ENCODE results near the gene FAM151A.

FAM151A gene

DNA sequence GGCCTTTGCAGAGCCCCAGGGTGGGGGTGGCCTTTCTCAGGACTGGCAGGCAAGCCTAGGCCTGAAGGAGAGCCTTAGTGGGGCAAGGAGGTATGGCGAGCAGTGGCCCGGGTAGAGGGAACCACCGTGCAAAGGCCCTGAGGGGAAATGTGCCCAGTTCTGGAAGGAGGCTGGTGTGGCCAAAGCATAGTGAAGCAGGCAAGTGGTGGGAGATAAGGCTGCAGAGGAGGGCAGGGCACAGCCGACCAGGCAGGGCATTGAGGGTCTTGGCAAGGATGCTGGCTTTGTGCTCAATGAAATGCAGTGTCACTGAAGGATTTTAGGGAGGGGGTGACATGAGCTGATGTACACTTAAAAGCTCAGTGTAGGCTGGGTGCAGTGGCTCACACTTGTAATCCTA lies 41.0 kb upstream of the FAM151A start:
- no peak overlapping the region for H3K4me3 ChIP-seq (ENCODE audit: low read depth, low read length)
- TF ChIP-seq POLR2A (IDR thresholded peaks at IDR 0.05; ENCODE audit: extremely low read depth, insufficient read length) (no peak), MYC (IDR thresholded peaks at IDR 0.05; ENCODE audit: low read depth, low read length) (no peak)
- TF ChIP-seq, protein P1, sequence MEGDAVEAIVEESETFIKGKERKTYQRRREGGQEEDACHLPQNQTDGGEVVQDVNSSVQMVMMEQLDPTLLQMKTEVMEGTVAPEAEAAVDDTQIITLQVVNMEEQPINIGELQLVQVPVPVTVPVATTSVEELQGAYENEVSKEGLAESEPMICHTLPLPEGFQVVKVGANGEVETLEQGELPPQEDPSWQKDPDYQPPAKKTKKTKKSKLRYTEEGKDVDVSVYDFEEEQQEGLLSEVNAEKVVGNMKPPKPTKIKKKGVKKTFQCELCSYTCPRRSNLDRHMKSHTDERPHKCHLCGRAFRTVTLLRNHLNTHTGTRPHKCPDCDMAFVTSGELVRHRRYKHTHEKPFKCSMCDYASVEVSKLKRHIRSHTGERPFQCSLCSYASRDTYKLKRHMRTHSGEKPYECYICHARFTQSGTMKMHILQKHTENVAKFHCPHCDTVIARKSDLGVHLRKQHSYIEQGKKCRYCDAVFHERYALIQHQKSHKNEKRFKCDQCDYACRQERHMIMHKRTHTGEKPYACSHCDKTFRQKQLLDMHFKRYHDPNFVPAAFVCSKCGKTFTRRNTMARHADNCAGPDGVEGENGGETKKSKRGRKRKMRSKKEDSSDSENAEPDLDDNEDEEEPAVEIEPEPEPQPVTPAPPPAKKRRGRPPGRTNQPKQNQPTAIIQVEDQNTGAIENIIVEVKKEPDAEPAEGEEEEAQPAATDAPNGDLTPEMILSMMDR (IDR thresholded peaks at IDR 0.05; ENCODE audit: low read depth, low read length): no peak
- TF ChIP-seq, protein P2, sequence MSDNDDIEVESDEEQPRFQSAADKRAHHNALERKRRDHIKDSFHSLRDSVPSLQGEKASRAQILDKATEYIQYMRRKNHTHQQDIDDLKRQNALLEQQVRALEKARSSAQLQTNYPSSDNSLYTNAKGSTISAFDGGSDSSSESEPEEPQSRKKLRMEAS (IDR thresholded peaks at IDR 0.05; ENCODE audit: low read depth, low read length): no peak
- no peak for DNase-seq (ENCODE audit: low read depth)

DNA sequence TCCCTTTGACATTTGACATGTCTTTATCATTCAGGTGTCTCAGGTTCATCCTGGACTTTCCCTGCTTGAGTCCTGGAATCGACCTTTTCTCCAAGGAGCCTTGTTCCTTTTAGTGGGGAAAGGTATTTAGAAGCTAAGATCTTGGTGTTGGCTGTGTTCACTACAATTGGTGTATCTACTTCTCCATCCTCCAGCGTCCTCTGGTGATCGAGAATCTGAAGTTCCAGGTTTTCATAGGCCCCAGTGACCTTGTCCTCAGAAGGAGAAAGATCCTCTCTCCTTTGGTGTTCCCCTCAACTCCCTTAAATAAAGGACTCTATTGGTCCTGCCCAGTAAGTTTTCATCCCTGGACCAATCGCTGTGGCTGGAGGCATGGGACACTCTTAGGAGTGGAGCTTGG lies 40.4 kb upstream of the FAM151A start:
- DNase-seq (ENCODE audit: low read depth): no peak
- no peak for TF ChIP-seq POLR2A (IDR thresholded peaks at IDR 0.05; ENCODE audit: extremely low read depth, insufficient read length)
- TF ChIP-seq MYC (IDR thresholded peaks at IDR 0.05; ENCODE audit: low read depth, low read length): no peak
- TF ChIP-seq, protein P1 (IDR thresholded peaks at IDR 0.05; ENCODE audit: low read depth, low read length): no peak
- H3K4me3 ChIP-seq (ENCODE audit: low read depth, low read length): no peak overlapping the region

DNA sequence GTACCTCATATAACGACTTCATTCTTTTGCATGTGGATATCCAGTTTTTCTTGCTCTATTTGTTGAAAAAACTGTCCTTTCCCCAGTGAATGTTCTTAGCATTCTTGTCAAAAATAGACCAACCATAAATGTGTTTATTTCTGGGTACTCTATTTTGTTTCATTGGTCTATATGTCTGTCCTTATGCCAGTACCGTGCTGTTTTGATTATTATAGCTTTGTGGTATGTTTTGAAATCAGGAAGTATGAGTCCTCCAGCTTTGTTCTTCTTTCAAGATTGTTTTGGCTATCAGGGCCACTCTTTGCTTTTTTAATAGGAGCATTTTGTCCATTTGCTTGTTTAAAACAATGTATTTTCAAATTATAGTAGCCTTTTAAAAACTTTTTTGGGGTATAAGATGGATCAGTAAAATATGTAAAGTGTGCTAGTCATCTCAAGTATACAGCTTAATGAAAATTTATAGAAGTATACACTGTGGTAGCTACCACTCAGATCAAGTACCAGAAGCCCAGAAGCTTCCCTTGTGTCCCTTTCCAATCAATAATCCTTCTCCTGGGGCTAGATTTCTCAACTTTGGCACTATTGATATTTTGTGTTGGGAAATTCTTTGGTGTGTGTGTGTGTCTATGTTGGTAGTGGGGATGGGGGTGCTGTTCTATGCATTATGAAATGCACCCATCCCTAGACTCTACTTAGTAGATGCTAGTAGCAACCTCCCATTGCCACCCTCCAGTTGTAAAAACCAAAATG lies 35.0 kb upstream of the FAM151A start:
- no peak overlapping the region for H3K4me3 ChIP-seq (ENCODE audit: low read depth, low read length)
- TF ChIP-seq, protein P2 (IDR thresholded peaks at IDR 0.05; ENCODE audit: low read depth, low read length): no peak
- no peak for TF ChIP-seq MYC (IDR thresholded peaks at IDR 0.05; ENCODE audit: low read depth, low read length)
- TF ChIP-seq POLR2A (IDR thresholded peaks at IDR 0.05; ENCODE audit: extremely low read depth, insufficient read length): no peak
- TF ChIP-seq, protein P1 (IDR thresholded peaks at IDR 0.05; ENCODE audit: low read depth, low read length): no peak
- no peak for DNase-seq (ENCODE audit: low read depth)

DNA sequence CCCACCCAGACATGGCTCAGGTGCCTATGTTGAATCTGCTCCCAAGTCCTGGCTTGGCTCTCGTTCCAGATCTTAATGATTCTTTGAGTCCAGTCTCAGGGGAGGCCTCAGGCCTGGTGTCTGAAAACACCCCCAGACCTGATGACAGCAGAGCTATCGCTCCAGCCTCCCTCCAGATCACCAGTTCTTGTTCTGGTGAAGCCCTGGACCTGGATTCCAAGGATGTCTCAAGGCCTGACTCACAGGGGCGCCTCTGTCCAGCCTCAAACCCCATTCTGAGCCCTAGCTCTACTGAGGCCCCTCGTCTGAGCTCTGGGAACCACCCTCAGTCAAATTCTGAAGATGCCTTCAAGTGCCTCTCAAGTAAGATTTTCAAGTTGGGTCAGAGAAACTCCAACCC lies 29.7 kb upstream of the FAM151A start:
- no peak for DNase-seq (ENCODE audit: low read depth)
- H3K4me3 ChIP-seq (ENCODE audit: low read depth, low read length): no peak overlapping the region
- no peak for TF ChIP-seq MYC (IDR thresholded peaks at IDR 0.05; ENCODE audit: low read depth, low read length)
- TF ChIP-seq, protein P1 (IDR thresholded peaks at IDR 0.05; ENCODE audit: low read depth, low read length): no peak
- TF ChIP-seq, protein P2 (IDR thresholded peaks at IDR 0.05; ENCODE audit: low read depth, low read length): no peak
- no peak for TF ChIP-seq POLR2A (IDR thresholded peaks at IDR 0.05; ENCODE audit: extremely low read depth, insufficient read length)

DNA sequence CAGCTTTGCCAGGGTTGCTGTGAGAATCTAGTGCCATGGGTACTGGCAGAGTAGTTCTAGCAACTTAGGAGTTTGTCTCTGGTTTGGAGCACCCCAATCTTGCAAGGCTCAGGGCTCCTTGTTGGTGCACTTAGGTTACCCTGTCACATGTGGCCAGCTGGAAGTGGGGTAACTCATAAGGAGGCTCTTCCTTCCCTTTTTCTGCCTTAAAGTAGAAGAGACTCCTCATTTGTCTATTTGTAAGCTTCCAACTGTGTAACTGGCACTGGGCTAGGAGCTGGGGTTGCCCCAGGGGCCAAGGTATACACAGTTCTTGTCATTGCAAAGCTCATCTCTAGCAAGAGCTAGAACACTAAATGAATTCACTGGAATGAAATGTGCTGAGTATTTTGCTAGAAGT lies 28.8 kb upstream of the FAM151A start:
- TF ChIP-seq, protein P2 (IDR thresholded peaks at IDR 0.05; ENCODE audit: low read depth, low read length): peak; percentile 32; the same call in 1 of the 2 replicates
- peak; percentile 74 for TF ChIP-seq MYC (IDR thresholded peaks at IDR 0.05; ENCODE audit: low read depth, low read length)
- TF ChIP-seq, protein P1 (IDR thresholded peaks at IDR 0.05; ENCODE audit: low read depth, low read length): no peak
- no peak for TF ChIP-seq POLR2A (IDR thresholded peaks at IDR 0.05; ENCODE audit: extremely low read depth, insufficient read length)
- DNase-seq (ENCODE audit: low read depth): peak; percentile 74
- no peak overlapping the region for H3K4me3 ChIP-seq (ENCODE audit: low read depth, low read length)
